ENCODE results near the gene MT3.

- TF ChIP-seq ZNF274 (IDR thresholded peaks at IDR 0.05; ENCODE audit: low read depth, low read length) (no peak), YY1 (IDR thresholded peaks at IDR 0.05; ENCODE audit: insufficient read depth, insufficient read length) (no peak)
Observed at GRCh38 chr16:56593573-56594291, 4.4 kb downstream of the MT3 start.

Data from NT2/D1 (cell line).